HG02981 (cell line): ENCODE measurements around the gene FLYWCH1.

Experiments
- ATAC-seq: cut with Tn5 transposase; IDR thresholded peaks from one replicate; pipeline ENCODE4 v1.9.1; 2021; ENCODE audit warnings: mild to moderate bottlenecking, moderate library complexity; ENCODE audit not compliant: unreplicated experiment

The FLYWCH1 gene, protein sequence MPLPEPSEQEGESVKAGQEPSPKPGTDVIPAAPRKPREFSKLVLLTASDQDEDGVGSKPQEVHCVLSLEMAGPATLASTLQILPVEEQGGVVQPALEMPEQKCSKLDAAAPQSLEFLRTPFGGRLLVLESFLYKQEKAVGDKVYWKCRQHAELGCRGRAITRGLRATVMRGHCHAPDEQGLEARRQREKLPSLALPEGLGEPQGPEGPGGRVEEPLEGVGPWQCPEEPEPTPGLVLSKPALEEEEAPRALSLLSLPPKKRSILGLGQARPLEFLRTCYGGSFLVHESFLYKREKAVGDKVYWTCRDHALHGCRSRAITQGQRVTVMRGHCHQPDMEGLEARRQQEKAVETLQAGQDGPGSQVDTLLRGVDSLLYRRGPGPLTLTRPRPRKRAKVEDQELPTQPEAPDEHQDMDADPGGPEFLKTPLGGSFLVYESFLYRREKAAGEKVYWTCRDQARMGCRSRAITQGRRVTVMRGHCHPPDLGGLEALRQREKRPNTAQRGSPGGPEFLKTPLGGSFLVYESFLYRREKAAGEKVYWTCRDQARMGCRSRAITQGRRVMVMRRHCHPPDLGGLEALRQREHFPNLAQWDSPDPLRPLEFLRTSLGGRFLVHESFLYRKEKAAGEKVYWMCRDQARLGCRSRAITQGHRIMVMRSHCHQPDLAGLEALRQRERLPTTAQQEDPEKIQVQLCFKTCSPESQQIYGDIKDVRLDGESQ

DNA sequence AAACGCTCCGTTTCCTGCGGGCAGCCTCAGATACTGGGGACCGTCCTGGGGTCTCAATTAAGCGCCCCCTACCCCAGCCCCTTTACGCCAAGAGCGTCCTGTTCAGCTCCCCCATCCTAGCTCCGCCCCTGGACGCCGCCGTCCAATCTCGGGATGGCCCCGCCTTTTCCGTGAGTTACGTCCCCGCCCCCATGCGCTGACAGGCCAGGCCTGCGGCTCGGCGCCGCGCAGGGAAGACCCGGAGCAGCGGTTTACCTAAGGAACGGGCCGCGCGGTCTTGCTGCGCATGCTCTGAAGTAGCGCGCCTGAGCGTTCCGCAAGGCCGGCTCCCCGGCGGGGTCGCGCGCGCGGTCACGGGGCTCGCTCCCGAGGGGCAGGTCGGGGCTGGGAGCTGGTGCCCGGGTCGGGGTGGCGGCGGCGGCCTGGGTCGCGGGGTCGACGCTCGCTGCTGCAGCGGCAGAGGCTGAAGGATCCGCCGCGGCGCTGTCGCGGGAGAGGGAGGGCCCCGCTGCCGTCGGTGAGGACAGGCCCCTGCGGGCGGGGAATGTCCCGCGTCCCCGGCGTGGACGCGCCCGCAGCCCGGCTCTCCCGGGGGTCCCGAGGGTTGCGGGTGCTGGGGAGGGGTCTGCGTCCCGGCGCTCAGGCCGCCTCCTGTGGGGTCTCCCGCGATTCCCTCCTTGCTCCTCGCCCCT lies at the start of gene FLYWCH1:
Gene FLYWCH1 (plus strand): TSS at position 294 of the 692 bp plus-strand sequence. CDS start 17,755 bp downstream, outside the sequence.
- ATAC-seq, result peak; percentile 95

DNA sequence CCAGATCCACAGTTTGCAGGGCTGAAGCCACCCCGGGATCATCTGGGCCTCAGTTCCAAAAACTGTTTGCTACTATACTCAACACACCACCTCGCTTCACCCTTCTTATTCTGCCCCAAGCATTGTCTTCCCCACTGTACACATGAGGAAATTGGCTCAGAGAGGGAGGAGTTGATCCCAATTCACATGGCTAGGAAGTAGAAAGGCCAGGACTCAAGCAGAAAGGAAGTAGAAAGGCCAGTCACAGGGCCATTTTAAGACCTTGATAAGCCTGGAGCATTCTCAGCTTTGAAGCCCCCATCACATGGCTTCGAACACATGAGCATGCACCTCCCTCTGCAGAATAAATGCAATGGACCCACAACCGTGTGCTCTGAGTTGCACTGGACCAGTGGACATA lies 46.1 kb upstream of the FLYWCH1 start:
- no peak for ATAC-seq

DNA sequence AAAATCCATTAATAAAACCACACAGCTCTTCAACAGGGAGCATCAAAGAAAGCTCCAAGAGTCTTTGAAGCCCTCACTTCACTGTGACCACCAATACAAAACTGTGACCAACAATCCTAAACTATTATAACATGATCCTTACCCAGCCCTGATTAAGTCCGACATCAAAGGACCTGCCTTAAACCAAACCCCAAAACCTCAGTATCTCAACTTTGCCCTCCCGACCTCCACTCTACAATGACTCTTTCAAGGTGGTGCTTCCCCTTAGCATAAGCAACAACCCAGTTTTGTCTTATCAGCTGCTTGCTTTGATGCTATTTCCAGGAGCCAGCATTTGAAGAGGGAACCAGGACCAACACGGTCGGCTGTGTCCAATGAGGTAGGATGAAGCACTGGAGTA lies 45.3 kb upstream of the FLYWCH1 start:
- ATAC-seq, result no peak

DNA sequence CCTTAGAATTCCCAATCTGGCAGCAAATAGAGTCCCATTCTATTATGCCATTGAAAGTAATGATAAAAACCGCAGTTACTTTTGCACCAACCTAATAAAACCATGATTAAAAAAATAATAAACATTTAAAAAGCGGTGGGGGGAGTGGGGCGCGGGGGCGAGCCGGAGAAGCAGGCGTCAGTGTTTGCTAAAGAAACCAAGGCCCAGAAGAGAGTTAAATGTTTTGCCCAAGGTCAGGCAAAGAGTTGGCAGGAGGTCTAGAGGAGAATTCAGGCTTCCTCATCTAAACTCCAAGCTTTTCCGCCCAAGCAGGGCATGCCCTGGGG lies 44.1 kb upstream of the FLYWCH1 start:
- no peak for ATAC-seq

DNA sequence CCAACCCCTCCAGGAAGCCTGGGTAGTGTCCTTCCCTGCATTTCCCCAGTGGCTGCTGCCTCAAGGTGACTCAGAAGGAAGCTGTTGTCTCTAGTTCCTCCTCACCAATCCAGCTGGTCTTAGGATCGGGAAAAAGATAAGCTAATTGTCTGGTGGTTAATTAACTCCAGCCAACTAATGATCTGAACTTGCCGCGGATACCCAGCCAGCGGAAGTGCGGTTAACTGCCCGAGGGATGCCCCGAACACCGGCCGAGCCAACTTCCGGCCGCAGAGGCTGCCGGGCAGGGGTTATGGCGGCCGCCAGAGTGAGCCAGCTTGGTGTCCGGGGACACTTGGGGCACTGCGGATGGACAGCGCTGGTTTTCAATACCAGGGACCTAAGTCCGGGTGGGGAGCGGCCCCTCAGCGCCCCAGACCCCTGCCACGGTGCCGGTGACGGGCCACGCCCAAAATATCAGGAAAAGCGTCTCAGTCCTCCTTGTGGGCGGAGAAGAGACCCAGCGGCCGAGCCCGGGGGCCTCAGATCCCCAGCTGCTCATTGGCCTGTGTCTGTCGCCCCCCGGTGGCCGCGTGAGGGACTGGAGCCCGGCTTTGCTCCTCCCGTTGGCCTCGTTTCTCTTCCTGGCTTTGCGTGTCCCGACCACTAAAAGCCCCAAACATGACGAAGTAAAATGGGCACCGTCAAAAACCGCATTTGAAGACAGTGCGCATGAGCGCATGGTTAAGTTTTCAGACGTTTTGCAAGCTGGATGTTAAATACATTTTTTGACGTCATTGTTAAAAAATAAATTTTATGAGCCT lies 43.5 kb upstream of the FLYWCH1 start:
- peak; percentile 86 for ATAC-seq

DNA sequence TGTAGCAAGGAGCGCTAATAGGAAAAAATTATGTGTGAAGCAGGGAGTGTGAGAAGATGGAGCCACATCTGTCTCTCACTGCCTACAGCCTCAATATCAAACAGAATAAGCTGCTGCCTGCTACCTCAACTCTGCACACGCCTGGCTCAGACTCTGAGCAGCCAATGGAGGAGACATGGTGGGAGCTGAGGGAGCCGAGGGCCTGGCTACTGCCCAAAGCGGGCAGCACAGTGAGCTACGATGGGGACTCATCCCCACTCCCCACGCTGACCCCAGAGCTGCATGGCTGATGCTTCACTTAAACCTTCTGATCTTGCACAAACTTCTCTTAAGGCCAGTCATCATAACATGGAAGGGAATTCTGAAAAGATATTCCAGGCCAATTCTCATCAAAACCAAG lies 39.8 kb upstream of the FLYWCH1 start:
- ATAC-seq, result no peak

DNA sequence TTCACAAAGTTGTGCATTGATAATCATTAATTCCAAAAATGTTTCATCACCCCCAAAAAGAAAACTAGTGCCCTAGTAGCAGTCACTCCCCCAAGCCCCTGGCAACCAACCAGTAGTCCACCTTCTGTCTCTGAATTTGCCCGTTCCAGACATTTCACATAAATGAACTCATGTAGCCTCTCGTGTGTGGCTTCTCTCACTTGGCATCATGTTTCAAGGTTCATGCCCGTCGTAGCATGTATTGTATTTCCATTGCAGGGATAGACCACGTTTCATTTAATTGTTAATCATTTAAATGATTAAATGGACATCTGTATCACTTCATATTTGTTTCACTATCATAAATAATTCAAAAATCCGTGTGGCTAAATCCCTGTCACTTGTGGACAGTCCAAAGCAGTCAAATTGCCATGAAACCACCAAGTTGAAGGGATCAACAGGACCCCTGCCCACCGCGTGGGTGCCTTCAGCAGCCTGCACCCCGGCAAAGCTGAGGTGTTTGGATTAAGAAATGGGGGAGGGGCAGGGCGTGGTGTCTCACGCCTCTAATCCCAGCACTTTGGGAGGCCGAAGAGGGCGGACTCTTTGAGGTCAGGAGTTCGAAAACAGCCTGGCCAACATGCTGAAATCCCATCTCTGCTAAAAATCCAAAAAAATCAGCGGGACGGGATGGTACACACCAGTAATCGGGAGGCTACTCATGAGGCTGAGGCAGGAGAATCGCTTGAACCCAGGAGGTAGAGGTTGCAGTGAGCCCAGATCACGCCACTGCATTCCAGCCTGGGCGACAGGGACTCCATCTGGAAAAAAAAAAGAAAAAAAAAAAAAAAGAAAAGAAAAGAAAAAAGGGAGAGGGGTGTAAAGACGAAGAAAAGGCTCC lies 37.5 kb upstream of the FLYWCH1 start:
- ATAC-seq, result no peak

DNA sequence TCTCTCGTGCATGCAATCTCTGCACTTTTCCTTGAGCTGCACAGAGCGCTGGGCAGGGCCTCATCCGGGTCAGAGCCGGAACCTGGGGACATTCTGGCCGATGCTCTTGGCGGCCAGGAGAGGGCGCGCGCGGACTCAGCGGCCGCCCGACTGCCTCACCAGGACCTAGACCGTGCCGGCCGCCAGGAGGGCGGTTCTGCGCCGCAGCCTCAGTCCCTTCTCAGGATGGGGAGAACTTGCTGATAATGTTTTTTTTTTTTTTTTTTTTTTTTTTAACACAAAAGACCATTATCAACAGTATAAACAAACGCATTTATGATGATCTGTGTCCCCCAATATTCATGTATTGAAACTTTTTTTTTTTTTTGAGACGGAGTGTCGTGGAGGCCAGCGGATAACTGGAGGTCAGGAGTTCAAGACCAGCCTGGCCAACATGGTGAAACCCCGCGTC lies 36.8 kb upstream of the FLYWCH1 start:
- ATAC-seq, result peak; percentile 68

DNA sequence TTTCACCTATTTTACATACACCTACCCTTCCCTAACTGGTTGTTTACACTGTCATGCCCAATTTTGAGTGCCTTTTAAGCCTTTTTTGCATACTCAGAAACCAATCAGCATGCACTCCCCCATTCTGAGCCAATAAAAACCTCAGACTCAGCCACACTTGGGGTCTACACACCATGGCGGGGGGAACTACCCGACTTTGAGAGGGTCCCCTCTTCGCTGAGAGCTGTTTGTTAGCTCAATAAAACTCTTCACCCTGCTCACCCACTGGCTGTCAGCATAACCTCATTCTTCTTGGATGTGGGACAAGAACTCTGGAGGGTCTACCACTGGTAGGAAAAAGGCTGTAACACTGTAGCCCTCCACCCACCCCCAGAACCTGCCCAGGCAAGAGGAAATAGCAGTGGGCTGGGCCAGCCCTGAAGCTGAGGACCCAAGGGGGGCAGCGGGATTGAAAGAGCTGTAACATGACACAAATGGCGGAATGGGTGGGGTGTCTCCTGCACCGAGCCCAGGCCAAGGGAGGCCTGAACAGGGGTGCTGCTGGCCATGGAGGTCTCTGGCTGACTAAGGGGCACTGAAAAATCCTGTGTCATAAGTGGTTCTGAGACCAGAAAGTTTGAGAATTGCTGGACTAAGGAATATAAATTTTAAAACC lies 31.8 kb upstream of the FLYWCH1 start:
- no peak for ATAC-seq

DNA sequence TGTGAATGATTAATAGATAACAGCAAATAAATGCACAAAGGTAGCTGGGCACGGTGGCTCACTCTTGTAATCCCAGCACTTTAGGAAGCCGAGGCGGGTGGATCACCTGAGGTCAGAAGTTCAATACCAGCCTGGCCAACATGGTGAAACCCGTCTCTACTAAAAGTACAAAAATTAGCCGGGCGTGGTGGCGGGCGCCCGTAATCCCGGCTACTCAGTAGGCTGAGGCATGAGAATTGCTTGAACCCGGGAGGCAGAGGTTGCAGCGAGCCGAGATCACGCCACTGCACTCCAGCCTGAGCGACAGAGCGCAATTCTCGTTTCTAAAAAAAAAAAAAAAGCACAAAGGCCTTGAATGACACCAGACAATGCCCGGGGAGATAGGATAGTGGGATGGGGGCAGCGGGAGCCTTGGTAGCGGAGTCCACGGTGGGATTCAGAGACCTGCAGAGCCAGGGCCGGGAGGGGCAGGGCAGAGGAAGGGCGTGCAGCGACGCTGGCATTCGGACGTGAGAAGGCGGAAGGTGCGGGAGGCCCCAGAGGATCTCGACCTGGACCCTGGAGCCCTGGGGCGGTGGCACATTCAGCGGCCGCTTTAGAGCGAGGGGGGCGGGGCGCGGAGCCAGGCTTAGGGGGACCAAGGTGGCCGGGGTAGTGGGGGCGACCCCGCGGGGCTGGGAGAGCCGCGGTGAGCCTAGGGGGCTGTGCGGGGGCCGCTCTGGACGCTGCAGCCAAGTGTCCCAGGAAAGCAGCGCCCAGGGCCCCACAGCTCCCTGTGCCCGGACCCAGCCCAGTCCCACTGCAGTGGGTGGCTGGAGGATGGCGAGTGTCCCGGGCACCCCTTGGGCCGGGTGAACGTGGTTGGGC lies 29.7 kb upstream of the FLYWCH1 start:
- no peak for ATAC-seq

DNA sequence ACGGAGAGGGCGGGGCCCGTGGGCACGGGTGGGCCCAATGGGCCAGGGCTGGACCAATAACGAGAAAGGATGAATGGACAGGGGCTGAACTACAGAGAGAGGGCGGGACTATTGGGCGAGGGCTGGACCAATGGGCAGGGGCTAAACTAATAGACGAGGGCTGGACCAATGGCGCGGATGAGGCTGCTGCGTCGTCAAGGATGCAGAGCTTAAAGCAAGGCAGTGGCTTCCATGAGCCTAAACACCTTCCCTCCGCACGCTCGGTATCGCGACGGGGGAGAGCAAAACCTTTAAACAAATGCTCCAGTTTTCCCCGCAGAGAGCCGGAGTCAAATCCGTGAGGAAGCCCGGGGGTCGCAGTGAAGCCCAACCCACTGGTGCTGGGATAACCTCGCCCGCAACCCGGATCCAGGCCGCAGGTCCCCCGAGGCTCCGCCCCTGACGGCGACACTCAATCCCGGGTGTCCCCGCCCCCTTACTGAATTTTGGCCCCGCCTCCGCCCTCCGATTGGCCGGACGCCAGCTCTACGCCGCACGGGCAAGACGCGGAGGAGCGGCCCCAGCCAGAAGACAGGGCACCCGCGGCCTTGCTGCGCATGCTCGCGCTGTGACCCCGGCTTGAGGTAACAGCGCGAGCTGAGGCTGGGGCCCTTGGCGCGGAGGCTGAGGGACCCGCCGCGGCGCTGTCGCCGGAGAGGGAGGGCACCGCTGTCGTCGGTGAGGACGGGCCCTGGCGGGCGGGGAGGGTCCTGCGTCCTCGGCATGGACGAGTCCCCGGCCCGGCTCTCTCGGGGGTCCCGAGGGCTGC lies 28.9 kb upstream of the FLYWCH1 start, which contains the start of gene FLYWCH2:
Gene FLYWCH2 (plus strand): TSS at position 566 of the 808 bp plus-strand sequence. CDS start 13,235 bp downstream, outside the sequence.
- peak; percentile 86 for ATAC-seq

DNA sequence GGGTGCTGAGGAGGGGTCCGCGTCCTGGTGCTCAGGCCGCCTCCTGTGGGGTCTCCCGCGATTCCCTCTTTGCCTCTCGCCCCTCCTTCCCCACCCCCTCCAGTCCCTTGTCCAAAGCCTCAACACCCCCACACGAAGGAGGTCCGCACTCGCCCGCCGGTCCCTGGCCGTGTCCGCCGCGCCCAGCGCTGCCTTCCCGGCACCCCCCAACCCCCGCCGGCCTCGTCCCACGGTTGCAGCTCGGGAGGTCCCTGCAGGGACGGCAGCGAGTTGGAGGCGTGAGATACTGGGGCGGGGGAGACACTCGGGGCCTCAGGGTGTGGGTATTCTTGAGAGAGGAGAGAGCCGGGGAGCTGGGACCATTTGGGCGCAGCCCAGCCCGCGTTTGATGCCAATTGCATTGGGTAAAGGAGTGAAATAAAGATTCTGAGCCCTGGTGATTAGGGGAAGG lies 28.2 kb upstream of the FLYWCH1 start:
- ATAC-seq, result no peak

DNA sequence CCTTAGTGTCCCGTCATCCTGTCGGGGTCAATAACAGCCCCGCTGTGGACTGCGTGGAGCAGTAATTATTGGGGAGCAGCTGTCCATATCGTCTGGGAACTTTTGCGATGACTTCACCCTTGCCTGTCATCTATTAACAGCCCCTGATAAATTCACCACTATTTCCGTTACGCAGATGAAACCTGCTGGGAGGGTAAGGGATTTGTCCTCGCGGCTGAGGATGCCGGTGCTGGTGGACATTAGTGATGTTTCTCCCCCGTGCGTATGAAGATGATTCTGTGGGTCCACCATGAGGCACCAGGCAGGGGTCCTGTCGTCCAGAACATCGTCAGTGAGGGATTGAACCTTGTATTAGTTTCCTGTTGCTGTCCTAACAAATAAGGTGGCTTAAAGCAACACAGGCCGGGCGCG lies 27.7 kb upstream of the FLYWCH1 start:
- no peak for ATAC-seq

DNA sequence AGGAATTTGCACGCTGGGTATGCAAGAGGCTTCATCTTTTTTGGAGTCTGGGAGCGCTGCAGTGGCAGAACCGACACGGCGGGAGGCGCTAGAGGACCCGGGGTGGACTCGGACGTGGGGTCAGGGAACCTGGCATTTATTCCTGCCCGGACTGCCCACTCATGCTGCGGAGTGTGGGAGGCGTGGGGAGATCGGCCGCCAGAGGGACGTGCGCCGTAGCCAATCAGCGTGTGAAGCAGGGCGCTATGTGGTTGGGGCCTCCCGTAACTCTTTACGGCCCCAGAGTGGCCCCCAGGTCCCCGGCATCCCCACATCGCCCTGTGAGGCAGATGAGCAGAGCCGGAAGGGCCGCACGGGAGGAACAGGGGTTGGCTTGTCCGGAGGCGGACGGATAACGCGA lies 17.5 kb upstream of the FLYWCH1 start:
- ATAC-seq, result no peak

DNA sequence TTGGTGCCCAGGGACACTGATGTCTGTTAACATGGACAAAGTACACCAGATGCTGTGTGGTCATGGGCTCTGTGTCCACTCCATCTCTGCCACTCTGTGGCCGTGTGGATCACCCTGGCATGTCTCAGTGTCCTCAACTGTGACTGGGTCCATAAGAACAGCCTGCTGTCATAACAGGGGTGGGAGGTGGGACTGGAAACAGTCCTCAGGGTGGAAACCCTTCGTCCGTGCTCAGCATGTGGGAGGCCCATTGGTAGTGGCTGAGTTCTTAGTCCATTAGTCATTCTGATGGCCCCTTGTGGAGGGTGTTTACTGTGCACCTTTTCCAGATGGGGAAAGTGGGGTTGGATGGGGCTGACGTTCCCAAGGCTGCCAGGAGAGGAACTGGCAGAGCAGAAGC lies 15.9 kb upstream of the FLYWCH1 start:
- ATAC-seq, result no peak

DNA sequence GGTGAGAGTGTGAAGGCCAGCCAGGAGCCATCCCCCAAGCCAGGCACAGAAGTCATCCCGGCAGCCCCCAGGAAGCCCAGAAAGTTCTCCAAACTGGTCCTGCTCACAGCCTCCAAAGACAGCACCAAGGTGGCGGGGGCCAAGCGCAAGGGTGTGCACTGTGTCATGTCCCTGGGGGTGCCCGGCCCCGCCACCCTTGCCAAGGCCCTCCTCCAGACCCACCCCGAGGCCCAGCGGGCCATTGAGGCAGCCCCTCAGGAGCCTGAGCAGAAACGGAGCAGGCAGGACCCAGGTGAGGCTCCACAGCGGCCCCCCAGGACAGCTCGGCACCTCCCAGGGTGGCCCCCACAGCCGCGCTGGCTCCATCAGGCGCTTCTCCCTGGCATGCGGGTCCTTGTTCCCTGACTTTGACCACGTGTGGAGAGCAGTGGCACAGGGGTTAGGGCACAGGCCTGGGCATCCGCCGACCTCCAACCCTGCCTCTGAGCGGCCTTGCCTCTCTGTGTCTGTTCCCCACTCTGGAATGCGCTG lies 15.2 kb upstream of the FLYWCH1 start:
- no peak for ATAC-seq

DNA sequence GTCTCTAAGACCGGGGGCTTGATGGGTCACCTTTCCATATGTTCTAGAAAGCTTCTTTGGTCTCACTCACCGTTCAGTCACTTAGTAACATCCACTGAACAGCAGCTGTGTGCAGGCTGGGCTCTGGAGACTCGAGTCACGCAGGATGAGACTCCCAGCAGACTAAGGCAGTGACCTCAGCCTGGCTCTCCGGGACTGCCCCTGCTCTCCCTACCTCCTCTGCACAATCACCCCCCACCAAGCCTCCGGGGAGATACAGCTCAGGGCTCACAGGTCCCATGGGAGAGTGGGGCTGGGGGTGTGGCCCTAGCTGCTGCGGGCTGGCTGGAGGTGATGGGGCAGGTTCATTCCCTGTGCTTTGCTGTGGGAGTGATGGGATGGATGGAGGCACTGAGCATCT lies 14.6 kb upstream of the FLYWCH1 start:
- peak; percentile 71 for ATAC-seq
